ENCODE data around the gene ABCB11. TPM values are rescaled to one million over a fixed set of nuclear protein-coding genes. Genes with fewer than 3 reads are reported as not detected.
"Not testable (repeated sequence)": the region's sequence is repeated elsewhere in the genome, so short reads cannot be mapped to it uniquely, and the experiment has no call there.

The ABCB11 gene
- total and polyA plus RNA-seq, 9 of the 15 experiments (the other 6 are each of a cell fraction or from before 2014, with no cell fraction given) = 0.04 to 0.51 (median 0.10) TPM; not detected in 1

DNA sequence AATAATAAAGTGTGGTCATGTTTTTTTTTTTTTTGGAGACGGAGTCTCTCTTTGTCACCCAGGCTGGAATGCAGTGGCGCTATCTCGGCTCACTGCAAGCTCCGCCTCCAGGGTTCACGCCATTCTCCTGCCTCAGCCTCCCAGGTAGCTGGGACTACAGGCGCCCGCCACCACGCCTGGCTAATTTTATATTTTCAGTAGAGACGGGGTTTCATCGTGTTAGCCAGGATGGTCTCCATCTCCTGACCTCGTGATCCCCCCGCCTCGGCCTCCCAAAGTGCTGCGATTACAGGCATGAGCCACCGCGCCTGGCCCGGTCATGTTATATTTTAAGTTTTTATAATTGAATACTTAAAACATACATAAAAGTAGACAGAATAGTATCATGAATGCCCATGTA is 33.1 kb upstream of the ABCB11 start:
- H3K9ac ChIP-seq (ENCODE audit: insufficient read depth in 1 of 2, low read depth in 2 of 2, low read length in 2 of 2); H3K4me2 ChIP-seq (ENCODE audit: insufficient read depth, low read length); H3K36me3 ChIP-seq (ENCODE audit: control insufficient read depth, insufficient read depth, low read length); H3K4me3 ChIP-seq; FAIRE-seq; DNase-seq (ENCODE audit: extremely low read depth in 1 of 4, low spot score in 3 of 4); in situ Hi-C loops (cut with MboI); H4K20me1 ChIP-seq (replicated peaks; ENCODE audit: control insufficient read depth, insufficient read depth, low read length); H3K4me1 ChIP-seq (replicated peaks in 1 of 2; ENCODE audit: control insufficient read depth in 2 of 2, insufficient read depth in 2 of 2, low read length in 2 of 2); H3K79me2 ChIP-seq (ENCODE audit: control insufficient read depth, insufficient read depth, low read length); H3K27ac ChIP-seq (ENCODE audit: extremely low read depth, low read depth, low read length); intact Hi-C loops (cut with micrococcal nuclease); BruUV-seq (replicated peaks); H3K9me3 ChIP-seq (replicated peaks; ENCODE audit: control insufficient read depth, insufficient read depth, low read depth, low read length); H3K27me3 ChIP-seq (ENCODE audit: control insufficient read depth in 2 of 2, insufficient read depth in 2 of 2, low read length in 2 of 2); H2AFZ ChIP-seq (ENCODE audit: low read depth, low read length); CTCF ChIA-PET (ENCODE audit: low intra/inter-chr PET ratio); ATAC-seq; H3K9me1 ChIP-seq (ENCODE audit: control insufficient read depth, insufficient read depth, low read length): not testable (repeated sequence)
- WGBS (ENCODE audit: insufficient coverage, low coverage, missing lambda C conversion rate) = 94% methylated on average over 17 of the region's 17 CpGs
- TF ChIP-seq ZBTB33 (CRISPR knock-in tag; IDR thresholded peaks at IDR 0.05) (peak; percentile 73; the same call in 1 of the 2 replicates), CC2D1A (IDR thresholded peaks at IDR 0.05) (0 out of 2 replicates have a peak, but pooled peaks have one; percentile 29)
- TF ChIP-seq, protein P1, sequence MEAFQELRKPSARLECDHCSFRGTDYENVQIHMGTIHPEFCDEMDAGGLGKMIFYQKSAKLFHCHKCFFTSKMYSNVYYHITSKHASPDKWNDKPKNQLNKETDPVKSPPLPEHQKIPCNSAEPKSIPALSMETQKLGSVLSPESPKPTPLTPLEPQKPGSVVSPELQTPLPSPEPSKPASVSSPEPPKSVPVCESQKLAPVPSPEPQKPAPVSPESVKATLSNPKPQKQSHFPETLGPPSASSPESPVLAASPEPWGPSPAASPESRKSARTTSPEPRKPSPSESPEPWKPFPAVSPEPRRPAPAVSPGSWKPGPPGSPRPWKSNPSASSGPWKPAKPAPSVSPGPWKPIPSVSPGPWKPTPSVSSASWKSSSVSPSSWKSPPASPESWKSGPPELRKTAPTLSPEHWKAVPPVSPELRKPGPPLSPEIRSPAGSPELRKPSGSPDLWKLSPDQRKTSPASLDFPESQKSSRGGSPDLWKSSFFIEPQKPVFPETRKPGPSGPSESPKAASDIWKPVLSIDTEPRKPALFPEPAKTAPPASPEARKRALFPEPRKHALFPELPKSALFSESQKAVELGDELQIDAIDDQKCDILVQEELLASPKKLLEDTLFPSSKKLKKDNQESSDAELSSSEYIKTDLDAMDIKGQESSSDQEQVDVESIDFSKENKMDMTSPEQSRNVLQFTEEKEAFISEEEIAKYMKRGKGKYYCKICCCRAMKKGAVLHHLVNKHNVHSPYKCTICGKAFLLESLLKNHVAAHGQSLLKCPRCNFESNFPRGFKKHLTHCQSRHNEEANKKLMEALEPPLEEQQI (IDR thresholded peaks at IDR 0.05) = 0 out of 2 replicates have a peak, but pooled peaks have one; percentile 24
- POLR2A ChIA-PET = interaction anchor here (1.1 kb wide), 1 partner anchor 94 kb away, joined by 4 read pairs; no protein-coding TSS in a partner anchor
